Measurements from ENCODE around the gene C18orf63.

DNA sequence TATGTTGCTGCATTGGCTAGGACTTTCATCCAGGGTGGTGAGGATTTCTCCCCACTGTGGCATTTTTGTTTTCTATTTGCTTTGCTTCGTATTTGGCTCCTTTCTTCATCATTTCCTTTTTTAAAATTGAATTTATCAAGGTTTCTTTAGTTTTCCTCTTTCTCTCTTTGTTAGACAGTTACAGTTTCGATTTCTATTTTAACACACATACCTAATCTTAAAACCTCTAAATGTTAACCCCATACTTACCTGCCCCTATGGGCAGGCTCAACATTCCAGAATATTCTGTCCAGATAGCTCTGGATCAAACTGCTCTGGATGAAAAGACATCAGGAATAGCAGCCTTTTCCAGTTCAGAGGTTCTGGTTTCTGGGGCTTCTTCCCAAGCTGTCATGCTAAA, 92.2 kb downstream of the C18orf63 start:
- TF ChIP-seq, protein P1, sequence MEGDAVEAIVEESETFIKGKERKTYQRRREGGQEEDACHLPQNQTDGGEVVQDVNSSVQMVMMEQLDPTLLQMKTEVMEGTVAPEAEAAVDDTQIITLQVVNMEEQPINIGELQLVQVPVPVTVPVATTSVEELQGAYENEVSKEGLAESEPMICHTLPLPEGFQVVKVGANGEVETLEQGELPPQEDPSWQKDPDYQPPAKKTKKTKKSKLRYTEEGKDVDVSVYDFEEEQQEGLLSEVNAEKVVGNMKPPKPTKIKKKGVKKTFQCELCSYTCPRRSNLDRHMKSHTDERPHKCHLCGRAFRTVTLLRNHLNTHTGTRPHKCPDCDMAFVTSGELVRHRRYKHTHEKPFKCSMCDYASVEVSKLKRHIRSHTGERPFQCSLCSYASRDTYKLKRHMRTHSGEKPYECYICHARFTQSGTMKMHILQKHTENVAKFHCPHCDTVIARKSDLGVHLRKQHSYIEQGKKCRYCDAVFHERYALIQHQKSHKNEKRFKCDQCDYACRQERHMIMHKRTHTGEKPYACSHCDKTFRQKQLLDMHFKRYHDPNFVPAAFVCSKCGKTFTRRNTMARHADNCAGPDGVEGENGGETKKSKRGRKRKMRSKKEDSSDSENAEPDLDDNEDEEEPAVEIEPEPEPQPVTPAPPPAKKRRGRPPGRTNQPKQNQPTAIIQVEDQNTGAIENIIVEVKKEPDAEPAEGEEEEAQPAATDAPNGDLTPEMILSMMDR (conservative IDR thresholded peaks at IDR 0.05; ENCODE audit: low read length), result no peak
- TF ChIP-seq EZH2phosphoT487 (IDR thresholded peaks at IDR 0.05; ENCODE audit: borderline replicate concordance), result no peak
